HK-2 (cell line): ENCODE measurements around the gene SLC25A33.
"Not testable (repeated sequence)": the region's sequence is repeated elsewhere in the genome, so short reads cannot be mapped to it uniquely, and the experiment has no call there.

Source experiments
- DNase-seq: peaks from one replicate; pipeline ENCODE4 v3.0.0-alpha.2; 2018; ENCODE audit not compliant: unreplicated experiment

The SLC25A33 gene

DNA sequence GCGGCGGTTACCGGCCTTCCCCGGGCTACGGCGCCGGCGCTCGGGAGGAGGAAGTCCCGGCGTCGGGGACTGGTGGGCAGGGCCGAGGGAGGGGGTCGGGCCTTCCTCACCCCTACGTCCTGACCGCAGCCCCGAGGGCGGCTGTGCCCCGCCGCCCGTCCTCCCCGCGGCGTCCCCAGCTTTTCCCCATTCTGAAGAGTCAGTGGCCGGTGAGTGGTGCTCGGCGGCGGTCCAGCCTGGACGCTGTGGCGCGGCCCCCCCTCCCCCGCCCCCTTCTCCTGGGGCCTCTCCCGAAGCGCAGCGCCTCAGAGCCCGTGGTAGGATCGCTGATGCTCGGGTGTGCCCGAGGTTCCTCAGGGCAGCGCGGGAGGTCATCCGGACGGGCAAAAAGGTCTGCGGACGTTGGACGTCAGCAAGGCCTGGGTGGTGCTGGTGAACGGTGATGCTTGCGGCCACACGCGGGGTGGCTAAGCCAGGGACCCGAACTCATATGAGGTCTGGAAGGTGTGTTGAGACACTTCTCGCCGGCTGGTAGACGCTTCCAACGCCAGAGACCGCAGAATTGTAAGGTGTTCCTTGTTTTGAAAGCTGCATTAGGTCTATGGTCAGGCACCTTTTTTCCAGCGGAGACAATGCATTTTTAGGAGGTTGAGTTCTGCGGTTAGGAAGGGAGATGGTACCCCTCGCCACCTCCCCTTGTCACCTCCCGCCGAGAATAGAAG lies 725 bp downstream of the SLC25A33 start:
- DNase-seq = peak; percentile 71

DNA sequence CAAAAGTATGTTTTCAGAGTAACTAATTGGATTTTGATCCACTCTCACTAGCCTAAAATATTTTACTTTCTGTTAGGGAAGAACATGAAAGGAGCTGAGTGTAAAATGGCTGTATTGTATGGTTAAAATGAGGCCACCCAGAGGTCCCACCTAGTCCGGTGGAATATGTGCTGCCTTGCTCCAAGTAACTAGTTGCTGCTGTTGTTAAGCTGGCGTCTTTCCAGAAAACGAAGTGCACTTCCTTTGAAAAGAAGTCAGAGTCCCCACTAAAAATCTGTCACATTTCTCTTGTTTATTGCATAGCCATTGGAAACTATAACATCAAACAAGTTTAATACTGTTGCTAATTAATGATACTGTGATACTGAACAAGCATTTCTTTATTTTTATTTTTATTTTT lies 3.2 kb downstream of the SLC25A33 start:
- no peak for DNase-seq

DNA sequence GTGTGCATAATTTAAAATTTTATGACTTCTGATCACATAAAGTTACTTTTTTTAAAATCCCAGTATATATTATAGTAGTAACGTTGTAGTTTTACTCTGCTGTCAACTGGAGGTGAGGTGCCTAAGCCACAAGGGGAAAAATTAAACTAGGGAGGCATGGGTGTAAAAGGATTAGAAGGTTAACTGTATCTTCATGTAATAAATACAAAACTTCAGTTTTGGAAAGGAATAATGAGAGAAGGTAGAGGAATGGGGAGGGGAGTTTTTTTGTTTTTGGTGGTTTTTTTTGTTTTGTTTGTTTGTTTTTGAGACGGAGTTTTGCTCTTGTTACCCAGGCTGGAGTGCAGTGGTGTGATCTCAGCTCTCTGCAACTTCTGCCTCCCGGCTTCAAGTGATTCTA lies 5.7 kb downstream of the SLC25A33 start:
- DNase-seq = no peak

DNA sequence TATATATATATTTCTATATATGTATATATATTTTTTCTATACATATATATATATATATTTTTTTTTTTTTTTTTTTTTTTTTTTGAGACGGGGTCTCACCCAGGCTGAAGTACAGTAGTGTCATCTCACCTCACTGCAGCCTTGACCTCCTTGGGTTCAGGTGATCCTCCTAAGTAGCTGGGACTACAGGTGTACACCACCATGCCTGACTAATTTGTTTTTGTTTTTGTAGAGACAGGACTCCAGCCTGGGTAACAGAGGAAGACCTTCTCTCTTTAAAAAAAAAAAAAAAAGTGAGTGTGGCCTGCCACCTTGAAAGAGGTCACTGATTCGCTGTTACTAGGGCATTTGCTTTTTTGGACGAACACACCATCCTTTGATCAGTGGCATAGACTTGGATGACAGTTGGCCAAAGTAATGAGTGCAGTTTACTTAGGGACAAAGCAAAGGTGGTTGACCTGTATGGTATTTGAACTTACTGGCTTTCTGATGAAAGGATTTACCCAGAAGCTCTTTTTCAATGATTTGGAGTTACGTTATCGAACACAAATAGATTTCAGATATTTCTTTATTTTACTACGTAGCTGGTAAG lies 10.8 kb downstream of the SLC25A33 start:
- DNase-seq = no peak

DNA sequence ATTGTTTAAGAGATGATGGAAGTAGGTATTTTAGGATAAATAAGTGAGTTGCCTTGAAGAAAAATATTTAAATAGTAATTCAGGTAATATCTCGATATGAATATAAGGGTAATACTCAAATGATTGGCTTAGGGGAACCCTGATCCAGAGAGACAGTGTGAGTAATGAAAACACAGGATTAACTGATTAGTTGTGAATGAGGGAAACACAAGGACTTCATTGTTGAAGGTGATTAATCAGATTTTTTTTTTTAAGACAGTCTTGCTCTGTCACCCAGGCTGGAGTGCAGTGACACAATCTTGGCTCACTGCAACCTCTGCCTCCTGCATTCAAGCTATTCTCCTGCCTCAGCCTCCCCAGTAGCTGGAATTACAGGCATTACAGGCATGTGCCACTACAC lies 12.7 kb downstream of the SLC25A33 start:
- DNase-seq = no peak

DNA sequence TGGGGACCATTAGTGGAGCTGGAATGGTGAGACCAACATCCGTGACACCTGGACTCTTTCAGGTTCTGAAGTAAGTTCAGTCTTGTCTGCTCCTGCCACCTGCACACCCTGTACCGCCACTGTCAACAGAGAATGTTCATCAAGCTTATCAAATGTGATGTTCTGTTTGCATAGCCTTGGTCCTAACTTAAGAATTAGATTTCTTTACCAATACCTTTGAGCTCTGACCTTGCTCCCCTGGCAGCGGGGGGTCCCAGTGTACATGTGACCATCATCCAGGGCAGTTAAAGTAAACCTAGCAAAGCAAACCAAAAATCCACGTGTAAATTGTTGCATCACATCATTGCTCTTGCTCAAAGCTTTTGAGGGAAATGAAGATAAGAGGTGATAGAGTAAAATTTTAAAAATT lies 14.5 kb downstream of the SLC25A33 start:
- no peak for DNase-seq

DNA sequence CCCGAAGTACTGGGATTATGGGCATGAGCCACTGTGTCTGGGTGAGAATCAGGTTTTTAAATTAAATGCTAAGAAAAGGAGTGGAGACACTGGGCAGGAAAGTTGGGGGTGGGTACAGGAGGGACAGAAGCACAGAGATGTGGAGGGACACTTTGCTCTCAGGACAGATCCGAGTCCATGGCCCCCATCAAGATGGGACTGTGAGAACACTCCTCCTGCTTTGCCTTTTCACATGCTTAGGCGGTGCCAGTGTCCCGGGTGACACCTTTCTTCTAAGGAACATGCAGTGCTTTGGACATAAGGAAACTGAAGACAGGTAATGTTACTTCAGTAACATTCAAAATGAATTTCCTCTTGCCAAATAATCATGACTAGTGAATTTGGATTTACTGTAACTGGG lies 16.7 kb downstream of the SLC25A33 start:
- no peak for DNase-seq

DNA sequence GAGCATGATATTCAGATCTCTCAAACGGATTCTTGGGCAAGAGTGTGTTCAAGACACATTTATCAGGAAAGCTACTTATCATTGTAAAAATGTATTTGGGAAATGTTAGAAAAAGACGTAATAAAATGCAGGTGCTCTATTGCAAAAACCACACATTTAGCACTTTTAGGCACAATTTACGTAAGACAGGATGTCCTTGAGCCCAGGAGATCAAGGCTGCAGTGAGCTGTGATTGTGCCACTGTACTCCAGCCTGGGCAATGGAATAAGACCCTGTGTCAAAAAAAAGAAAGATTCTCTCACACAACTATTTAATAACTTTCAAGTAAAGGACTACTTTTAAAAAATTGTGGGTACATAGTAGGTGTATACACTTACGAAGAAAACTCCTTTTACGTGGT lies 18.4 kb downstream of the SLC25A33 start:
- DNase-seq = no peak

DNA sequence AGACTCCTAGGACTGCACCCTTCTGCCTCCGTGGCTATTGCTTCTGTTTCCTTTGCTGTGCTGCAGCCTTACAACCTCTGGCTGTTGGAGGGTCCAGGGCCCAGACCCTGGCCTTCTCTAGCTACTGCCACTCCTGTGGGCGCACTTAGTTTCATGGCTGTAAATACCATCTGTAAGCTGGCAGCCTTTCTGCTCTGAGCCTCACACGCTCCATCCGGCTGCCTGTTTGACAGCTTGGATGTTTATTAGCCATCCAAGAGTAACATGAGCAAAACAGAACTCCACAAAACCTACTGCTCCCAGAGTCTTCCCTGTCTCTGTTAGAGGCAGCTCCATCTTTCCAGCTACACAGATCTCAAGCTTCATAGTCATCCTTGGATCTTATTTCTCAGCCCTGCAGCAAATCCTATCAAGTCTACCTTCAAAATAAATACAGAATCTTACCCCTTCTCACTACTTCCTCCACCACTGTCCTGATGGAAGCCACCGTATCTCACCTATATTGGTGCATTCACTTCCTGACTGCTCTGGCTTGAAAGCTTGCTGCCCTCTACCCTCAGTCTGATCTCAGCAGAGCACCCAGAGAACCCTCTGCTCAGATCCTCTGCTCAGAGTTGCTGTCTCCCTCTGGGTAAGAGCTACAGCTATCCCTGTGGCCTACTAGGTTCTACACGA lies 19.1 kb downstream of the SLC25A33 start:
- no peak for DNase-seq

DNA sequence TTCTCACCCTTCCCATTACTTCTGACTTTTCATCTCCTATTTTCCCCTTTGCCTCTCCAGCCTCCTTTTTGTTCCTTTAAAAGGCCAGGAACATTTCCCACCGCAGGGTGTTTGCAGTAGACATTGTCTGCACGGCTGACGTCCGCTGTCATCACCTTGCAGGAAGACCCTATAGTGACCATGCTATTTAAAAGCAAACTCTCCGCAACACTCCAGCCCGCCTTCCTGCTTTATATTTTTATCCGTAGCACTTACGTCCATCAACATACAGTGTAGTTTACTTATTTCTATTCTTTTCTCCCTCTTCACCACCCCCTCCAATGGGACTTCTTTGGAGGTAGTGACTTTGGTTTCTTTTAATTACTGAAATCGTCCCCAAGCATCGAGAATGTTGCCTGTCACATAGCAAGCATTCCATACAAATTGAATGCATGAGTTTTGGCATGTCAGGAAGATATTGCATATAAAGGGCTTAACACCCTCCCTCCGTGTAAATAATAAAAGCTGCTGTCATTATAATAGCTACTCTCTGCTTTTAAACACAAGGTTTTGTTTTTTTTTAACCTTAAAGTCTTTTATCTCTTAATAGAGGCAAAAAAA lies 19.8 kb downstream of the SLC25A33 start:
- no peak for DNase-seq

DNA sequence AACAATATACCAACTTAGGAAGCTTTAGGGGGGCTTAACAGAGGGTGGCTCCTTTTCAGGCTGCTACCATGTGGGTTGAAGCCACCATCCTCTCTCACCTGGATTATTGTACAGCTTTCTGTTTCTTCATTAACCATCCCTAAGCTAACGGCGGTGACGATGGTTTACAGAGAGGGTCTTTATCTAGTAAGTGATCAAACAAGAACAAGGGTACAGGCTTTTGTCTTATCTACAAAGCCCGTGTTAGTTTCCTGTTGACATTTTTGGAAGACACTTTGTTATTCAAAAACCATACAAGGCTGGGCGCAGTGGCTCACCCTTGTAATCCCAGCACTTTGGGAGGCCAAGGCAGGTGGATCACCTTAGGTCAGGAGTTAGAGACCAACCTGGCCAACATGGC lies 20.4 kb downstream of the SLC25A33 start:
- no peak for DNase-seq

DNA sequence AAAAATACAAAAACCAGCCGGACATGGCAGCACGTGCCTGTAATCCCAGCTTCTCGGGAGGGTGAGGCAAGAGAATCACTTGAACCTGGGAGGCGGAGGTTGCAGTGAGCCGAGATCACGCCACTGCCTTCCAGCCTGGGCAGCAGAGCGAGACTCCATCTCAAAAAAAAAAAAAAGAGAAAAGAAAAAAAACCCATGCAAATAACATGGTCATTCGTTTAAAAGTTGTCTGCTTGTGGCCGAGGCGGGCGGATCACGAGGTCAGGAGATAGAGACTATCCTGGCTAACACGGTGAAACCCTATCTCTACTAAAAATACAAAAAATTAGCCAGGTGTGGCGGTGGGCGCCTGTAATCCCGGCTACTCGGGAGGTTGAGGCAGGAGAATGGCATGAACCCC lies 20.8 kb downstream of the SLC25A33 start:
- not testable (repeated sequence) for DNase-seq

DNA sequence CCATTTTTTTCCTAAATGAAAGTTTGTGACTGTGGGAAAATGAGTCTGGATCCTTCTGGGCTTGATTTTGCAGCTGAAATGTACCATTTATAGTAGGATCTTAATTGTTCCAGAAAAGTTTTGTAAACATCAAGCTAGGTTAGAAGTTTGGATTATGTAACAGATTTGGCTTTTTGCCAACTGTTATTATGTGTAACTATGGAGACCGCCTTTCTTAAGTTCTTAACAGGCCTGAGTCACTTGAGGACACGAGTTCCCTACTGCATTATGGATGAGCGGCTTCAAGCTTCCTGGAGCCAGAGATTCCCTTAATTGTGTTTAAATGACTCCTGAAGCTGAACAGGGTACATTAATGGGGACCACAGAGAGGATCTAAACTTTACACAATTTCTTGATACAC lies 22.2 kb downstream of the SLC25A33 start:
- no peak for DNase-seq

DNA sequence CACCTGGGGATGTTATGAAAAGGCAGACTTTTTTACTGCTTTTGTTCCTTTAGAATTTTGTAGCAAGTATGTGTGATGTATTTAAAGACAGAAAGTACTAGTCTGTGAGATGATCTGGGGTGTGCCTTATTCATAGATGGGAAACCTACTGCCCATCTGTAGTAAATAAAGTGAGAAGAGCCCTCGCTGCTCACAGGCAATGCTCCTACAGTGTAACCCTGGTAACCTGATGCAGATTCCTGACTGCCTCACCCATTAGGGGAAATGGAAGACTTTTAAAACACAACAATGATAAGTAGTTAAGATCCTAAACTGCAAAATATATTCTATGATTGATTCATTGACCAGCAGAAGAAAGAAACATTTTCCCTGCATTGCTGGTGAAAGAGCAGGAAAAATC lies 30.0 kb downstream of the SLC25A33 start:
- no peak for DNase-seq

DNA sequence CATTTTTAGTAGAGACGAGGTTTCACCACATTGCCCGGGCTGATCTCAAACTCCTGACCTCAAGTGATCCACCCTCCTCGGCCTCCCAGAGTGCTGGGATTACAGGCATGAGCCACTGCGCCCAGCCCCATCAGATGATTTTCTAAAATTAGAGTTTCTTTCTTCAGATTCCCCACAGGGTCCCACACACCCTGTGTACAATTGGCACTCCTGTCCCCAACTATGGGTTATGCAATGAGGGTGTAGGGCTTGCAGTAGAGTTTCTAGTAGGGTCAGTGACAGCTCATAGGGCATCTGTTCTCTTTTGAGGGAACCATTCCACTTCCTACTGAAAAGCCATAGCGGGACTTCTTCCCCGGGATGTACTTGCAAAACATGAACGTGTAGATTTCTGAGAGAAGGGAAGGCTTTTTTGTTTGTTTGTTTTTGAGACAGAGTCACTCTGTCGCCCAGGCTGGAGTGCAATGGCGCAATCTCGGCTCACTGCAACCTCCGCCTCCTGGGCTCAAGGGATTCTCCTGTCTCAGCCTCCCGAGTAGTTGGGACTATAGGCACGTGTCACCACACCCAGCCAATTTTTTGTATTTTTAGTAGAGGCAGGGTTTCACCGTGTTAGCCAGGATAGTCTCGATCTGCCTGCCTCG lies 31.7 kb downstream of the SLC25A33 start:
- DNase-seq = not testable (repeated sequence)

DNA sequence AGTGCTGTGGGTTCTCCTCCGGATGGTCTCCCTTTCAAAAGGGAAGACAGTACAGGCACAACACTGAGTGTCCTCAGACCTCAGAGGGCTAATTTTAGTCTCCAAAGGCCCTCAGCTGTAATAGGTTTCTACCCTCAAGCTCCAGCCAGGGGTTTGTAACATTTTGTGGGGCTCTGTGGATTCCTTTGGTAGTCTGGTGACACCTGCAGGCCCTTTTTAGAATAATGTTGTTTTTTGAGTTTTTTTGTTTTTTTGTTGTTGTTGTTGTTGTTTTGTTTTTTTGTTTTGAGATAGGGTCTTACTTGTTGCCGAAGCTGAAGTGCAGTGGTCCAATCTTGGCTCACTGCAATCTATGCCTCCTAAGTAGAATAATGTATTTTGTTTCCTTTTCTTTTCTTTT lies 34.5 kb downstream of the SLC25A33 start:
- no peak for DNase-seq

DNA sequence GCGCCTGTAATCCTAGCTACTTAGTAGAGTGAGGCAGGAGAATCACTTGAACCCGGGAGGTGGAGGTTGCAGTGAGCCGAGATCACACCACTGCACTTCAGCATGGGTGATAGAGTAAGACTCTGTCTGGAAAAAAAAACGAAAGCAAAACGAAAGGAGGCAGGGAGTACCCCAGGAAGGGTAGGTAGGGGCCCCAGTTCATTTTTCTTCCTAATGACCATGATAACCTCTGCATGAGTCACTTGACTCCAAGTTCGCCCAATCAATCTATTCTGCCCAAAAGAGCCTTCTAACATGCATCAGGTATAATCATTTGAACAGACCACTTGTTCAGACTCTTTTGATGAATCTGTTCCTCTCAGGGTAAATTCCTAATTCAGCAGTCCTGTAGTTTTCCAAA lies 36.2 kb downstream of the SLC25A33 start:
- DNase-seq = no peak

DNA sequence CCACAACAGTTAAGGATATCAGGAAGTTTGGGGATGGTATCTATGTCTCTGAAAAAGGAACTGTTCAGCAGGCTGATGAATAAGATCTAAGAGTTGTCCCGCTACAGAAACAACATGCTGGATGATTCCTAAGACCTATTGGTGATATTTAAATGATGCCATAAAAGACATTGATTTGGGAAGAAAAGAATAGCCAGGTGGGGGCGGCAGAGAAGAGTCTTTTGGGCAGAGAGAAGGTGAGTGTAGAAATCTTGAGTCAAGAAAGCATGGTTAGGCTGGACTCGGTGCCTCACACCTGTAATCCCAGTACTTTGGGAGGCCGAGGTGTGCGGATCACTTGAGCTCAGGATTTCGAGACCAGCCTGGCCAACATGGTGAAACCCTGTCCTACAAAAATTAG lies 37.6 kb downstream of the SLC25A33 start:
- DNase-seq = no peak

DNA sequence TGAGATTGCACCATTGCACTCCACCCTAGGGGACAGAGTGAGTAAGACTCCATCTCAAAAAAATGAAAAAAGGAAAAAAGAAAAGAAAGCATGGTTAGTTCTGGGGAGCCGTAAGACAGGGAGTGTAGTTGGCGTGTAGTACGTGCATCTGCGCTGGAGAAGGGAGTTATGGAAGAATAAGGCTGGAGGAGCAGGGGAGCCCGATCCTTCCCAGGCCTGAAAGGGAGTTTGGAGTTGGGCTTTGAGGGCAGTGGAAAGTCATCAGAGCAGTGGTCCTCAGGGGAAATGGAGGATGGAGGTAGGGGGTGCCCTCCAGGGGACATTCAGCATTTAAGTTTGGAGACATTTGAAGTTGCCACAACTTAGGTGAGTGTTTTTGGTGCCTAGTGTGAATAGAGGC lies 38.2 kb downstream of the SLC25A33 start:
- no peak for DNase-seq

DNA sequence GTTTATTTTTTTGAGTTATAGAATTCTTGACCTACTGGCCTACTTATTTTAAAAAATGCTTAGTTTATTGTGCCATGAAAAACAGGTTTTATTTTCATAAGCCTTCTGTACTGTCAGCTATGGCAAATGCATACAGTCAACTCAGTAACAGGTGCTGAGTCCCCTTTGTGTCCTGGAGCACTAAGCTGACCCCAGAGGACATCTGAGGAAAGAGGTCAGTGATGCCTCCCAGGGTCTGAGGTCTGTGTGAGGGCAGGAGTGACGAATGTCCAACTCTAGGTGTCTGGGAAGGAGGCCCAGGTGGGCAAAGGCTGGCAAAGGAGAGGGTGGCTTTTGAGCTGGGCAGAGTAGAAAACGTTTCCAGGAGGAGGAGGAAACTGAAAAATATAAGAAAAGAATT lies 41.7 kb downstream of the SLC25A33 start:
- DNase-seq = no peak

DNA sequence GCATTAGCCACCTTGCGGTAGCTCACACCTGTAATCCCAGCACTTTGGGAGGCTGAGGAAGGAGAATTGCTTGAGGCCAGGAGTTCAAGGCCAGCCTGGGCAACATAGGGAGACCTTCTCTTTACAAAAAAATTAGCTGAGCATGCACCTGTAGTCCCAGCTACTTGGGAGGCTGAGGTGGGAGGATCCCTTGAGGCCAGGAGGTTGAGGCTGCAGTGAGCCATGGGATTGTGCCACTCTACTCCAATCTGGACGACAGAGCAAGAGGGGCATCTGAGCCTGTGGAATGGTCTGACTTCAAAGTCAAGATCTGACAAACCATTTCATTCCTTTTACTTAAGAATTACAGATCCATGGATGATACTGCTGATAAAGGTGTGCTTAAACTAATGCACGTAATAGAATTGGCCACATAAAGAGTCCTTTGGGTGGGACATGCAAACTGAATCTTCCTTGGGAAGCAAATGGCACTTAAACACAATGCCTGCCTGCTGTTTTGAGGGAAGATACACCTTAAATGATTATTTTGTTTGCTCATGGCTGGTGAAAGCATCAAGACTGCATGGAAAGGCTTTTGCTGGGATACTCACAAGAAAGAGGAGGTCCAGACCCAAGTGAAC lies 47.0 kb downstream of the SLC25A33 start:
- no peak for DNase-seq

DNA sequence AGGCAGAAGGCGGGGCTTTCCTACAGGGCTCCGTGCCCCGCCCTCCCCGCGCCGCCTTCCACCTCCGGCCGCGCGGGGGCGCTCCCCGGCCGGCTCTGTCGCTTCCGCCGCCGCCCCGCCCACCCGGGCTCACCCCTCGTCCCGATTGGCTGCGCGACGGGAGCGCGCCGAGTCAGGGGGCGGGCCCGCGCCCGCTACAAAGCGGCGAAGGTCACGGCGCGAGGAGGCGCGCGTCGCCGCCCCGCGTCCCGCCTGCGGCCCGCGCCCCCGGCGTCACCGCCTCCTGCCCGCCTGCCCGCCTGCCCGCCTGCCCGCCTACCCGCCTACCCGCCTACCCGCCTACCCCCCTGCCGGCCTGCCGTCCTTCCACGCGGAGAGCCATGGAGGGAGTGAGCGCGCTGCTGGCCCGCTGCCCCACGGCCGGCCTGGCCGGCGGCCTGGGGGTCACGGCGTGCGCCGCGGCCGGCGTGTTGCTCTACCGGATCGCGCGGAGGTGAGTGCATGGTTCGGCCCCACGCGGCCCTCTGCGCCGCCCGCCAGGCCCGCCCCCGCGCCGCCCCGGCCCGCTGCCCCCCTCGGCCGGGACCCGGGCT lies 49.4 kb downstream of the SLC25A33 start, which contains the start of gene TMEM201:
Gene TMEM201 (plus strand): TSS at position 361 of the 593 bp plus-strand sequence. CDS start 20 bp downstream, at position 381.
- peak; percentile 91 for DNase-seq
